ENCODE data around the gene IYD. TPM values are rescaled to one million over a fixed set of nuclear protein-coding genes. Genes with fewer than 3 reads are reported as not detected.
"Not testable (repeated sequence)": the region's sequence is repeated elsewhere in the genome, so short reads cannot be mapped to it uniquely, and the experiment has no call there.

IYD gene
- total and polyA plus RNA-seq, 10 of the 15 experiments (the other 5 are each of a cell fraction or from before 2014, with no cell fraction given), result 0.07 TPM; not detected in 9

- H3K27me3 ChIP-seq (replicated peaks in 1 of 2; ENCODE audit: control insufficient read depth in 2 of 2, insufficient read depth in 2 of 2, low read length in 1 of 2); H2AFZ ChIP-seq (ENCODE audit: control insufficient read depth, low read depth, low read length); BruUV-seq (replicated peaks); RAD21 ChIA-PET (ENCODE audit: unreplicated experiment); SMC1A ChIA-PET (ENCODE audit: uncharacterized antibody, unreplicated experiment); H3K4me3 ChIP-seq; POLR2A ChIA-PET; H3K27ac ChIP-seq (ENCODE audit: control insufficient read depth, insufficient read depth); H3K79me2 ChIP-seq (ENCODE audit: control insufficient read depth, insufficient read depth, low read length); intact Hi-C loops (cut with micrococcal nuclease; ENCODE audit: unreplicated experiment); DNase-seq (ENCODE audit: low read depth, low spot score); H3K36me3 ChIP-seq (ENCODE audit: control insufficient read depth in 2 of 2, insufficient read depth in 2 of 2, low read length in 1 of 2); ATAC-seq; H4K20me1 ChIP-seq (ENCODE audit: control insufficient read depth, insufficient read depth); H3K4me2 ChIP-seq (ENCODE audit: control insufficient read depth, insufficient read depth); H3K4me1 ChIP-seq (ENCODE audit: control insufficient read depth, insufficient read depth, low read length); H3K9ac ChIP-seq (ENCODE audit: control insufficient read depth, insufficient read depth, low read length); in situ Hi-C loops (cut with MboI); FAIRE-seq; H3K9me3 ChIP-seq (replicated peaks; ENCODE audit: control insufficient read depth, insufficient read depth, low read length): not testable (repeated sequence)
- CTCF ChIA-PET, result interaction anchor here (1.2 kb wide), 1 partner anchor 21 kb away, joined by 4 read pairs; no protein-coding TSS in a partner anchor
- WGBS (ENCODE audit: insufficient coverage, insufficient replicate concordance, low lambda C conversion rate, missing lambda C conversion rate), result 22% methylated on average over 5 of the region's 5 CpGs
Observed at GRCh38 chr6:150374346-150374745, 5.5 kb downstream of the IYD start.

- no peak for DNase-seq (ENCODE audit: low read depth, low spot score)
- SMC1A ChIA-PET (ENCODE audit: uncharacterized antibody, unreplicated experiment), result no interaction called here
- Histone ChIP-seq H3K4me1 (ENCODE audit: control insufficient read depth, insufficient read depth, low read length) (no peaks in the 10 kb centered on the region), H2AFZ (ENCODE audit: control insufficient read depth, low read depth, low read length) (no peak overlapping the region), H3K4me3 (no peak overlapping the region), H3K27ac (ENCODE audit: control insufficient read depth, insufficient read depth) (no peak overlapping the region), H4K20me1 (ENCODE audit: control insufficient read depth, insufficient read depth) (no peaks in the 10 kb centered on the region), H3K9ac (ENCODE audit: control insufficient read depth, insufficient read depth, low read length) (no peak overlapping the region), H3K27me3 (replicated peaks in 1 of 2; ENCODE audit: control insufficient read depth in 2 of 2, insufficient read depth in 2 of 2, low read length in 1 of 2) (peaks cover 0 to 4% of the 10 kb centered on the region in 2 experiments; a peak in 2 of 4 replicates), H3K9me3 (replicated peaks; ENCODE audit: control insufficient read depth, insufficient read depth, low read length) (no peaks in the 10 kb centered on the region), H3K36me3 (ENCODE audit: control insufficient read depth in 2 of 2, insufficient read depth in 2 of 2, low read length in 1 of 2) (no peaks in the 10 kb centered on the region), H3K4me2 (ENCODE audit: control insufficient read depth, insufficient read depth) (no peak overlapping the region), H3K79me2 (ENCODE audit: control insufficient read depth, insufficient read depth, low read length) (no peaks in the 10 kb centered on the region)
- ATAC-seq, result no peak
- in situ Hi-C loops (cut with MboI), result no loop called here
- TF ChIP-seq HDAC6 (IDR thresholded peaks at IDR 0.05; ENCODE audit: unreplicated experiment), result no peak
- TF ChIP-seq MYC (IDR thresholded peaks at IDR 0.05; ENCODE audit: insufficient read depth, insufficient read length, insufficient replicate concordance, low read length, severe bottlenecking), result no peak
- TF ChIP-seq EED (IDR thresholded peaks at IDR 0.05; ENCODE audit: low read depth), result no peak
- no peak for TF ChIP-seq CBX5 (IDR thresholded peaks at IDR 0.05; ENCODE audit: low read depth)
- TF ChIP-seq POU2F2 (IDR thresholded peaks at IDR 0.05; ENCODE audit: borderline replicate concordance, low read depth, low read length), result no peak
- CTCF ChIA-PET, result interaction anchor here (1.0 kb wide), 2 partner anchors 14 to 17 kb away, joined by 3 to 5 read pairs; no protein-coding TSS in a partner anchor
- POLR2A ChIA-PET, result no interaction called here
- intact Hi-C loops (cut with micrococcal nuclease; ENCODE audit: unreplicated experiment), result no loop called here
- no TSS peak for BruUV-seq (replicated peaks)
- FAIRE-seq, result no peak
- RAD21 ChIA-PET (ENCODE audit: unreplicated experiment), result no interaction called here
- 0% methylated on average over 4 of the region's 4 CpGs for WGBS (ENCODE audit: insufficient coverage, insufficient replicate concordance, low lambda C conversion rate, missing lambda C conversion rate)
Observed at GRCh38 chr6:150377211-150377781, 8.5 kb downstream of the IYD start.
